PFSK-1 (cell line): ENCODE measurements around the gene DEDD2.

Experiments used
- POLR2AphosphoS5 ChIP-seq: IDR thresholded peaks from 2 replicates; pipeline ENCODE4 v1.6.1; 2012; ENCODE audit warnings: low read depth, mild to moderate bottlenecking, control low read depth, low read length, moderate library complexity
- SIN3A ChIP-seq: IDR thresholded peaks from 2 replicates; pipeline ENCODE4 v1.6.1; 2012; ENCODE audit warnings: mild to moderate bottlenecking, low read length, moderate library complexity, borderline replicate concordance; ENCODE audit not compliant: insufficient read depth
- TAF1 ChIP-seq: IDR thresholded peaks from 2 replicates; pipeline ENCODE4 v1.6.1; 2012; ENCODE audit warnings: low read length, control low read depth, borderline replicate concordance; ENCODE audit not compliant: insufficient read depth
- TF ChIP-seq, protein P1 (sequence below), 2 experiments: IDR thresholded peaks; 2 replicates each; pipeline versions ENCODE4 v1.6.1 to v1.8.0; 2011 to 2012; ENCODE audit warnings: low read depth in 2 of 2, low read length in 2 of 2, control low read depth in 1 of 2, inconsistent platforms in 1 of 2, mild to moderate bottlenecking in 1 of 2, moderate library complexity in 1 of 2; ENCODE audit not compliant: insufficient read depth in 1 of 2

- TF ChIP-seq POLR2AphosphoS5, result no peak
- TF ChIP-seq, protein P1, sequence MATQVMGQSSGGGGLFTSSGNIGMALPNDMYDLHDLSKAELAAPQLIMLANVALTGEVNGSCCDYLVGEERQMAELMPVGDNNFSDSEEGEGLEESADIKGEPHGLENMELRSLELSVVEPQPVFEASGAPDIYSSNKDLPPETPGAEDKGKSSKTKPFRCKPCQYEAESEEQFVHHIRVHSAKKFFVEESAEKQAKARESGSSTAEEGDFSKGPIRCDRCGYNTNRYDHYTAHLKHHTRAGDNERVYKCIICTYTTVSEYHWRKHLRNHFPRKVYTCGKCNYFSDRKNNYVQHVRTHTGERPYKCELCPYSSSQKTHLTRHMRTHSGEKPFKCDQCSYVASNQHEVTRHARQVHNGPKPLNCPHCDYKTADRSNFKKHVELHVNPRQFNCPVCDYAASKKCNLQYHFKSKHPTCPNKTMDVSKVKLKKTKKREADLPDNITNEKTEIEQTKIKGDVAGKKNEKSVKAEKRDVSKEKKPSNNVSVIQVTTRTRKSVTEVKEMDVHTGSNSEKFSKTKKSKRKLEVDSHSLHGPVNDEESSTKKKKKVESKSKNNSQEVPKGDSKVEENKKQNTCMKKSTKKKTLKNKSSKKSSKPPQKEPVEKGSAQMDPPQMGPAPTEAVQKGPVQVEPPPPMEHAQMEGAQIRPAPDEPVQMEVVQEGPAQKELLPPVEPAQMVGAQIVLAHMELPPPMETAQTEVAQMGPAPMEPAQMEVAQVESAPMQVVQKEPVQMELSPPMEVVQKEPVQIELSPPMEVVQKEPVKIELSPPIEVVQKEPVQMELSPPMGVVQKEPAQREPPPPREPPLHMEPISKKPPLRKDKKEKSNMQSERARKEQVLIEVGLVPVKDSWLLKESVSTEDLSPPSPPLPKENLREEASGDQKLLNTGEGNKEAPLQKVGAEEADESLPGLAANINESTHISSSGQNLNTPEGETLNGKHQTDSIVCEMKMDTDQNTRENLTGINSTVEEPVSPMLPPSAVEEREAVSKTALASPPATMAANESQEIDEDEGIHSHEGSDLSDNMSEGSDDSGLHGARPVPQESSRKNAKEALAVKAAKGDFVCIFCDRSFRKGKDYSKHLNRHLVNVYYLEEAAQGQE (IDR thresholded peaks at IDR 0.05; ENCODE audit: insufficient read depth in 1 of 2, low read depth in 2 of 2, low read length in 2 of 2), result no peak
- no peak for TF ChIP-seq SIN3A
- no peak for TF ChIP-seq TAF1
Observed at GRCh38 chr19:42225718-42226292, 8.3 kb upstream of the DEDD2 start.
